H9 (cell line): Measurements from ENCODE around the gene PHF21A. TPM values are rescaled to one million over a fixed set of nuclear protein-coding genes. Genes with fewer than 3 reads are reported as not detected.

Experiments
- DNase-seq: peaks from one replicate; pipeline ENCODE4 v3.0.0-alpha.2; 2017
- H2AFZ ChIP-seq: one replicate; pipeline ENCODE4 v1.6.1; 2013; ENCODE audit warnings: mild to moderate bottlenecking, low read length, control low read depth, moderate library complexity
- H2AK5ac ChIP-seq: 2 replicates; pipeline ENCODE4 v1.6.1; 2013; ENCODE audit warnings: low read length, control low read depth, mixed read lengths; ENCODE audit not compliant: insufficient read length
- H2BK120ac ChIP-seq: one replicate; pipeline ENCODE4 v1.6.1; 2013; ENCODE audit warnings: low read depth, mild to moderate bottlenecking, low read length, control low read depth, inconsistent platforms; ENCODE audit not compliant: poor library complexity, severe bottlenecking
- H2BK12ac ChIP-seq: 2 replicates; pipeline ENCODE4 v1.6.1; 2013; ENCODE audit warnings: low read length, control low read depth, mixed read lengths, low read depth; ENCODE audit not compliant: insufficient read length
- H2BK15ac ChIP-seq: 2 replicates; pipeline ENCODE4 v1.6.1; 2013; ENCODE audit warnings: low read depth, low read length, control low read depth
- H2BK20ac ChIP-seq: one replicate; pipeline ENCODE4 v1.6.1; 2013; ENCODE audit warnings: low read depth, mild to moderate bottlenecking, low read length, control low read depth, inconsistent platforms; ENCODE audit not compliant: poor library complexity, severe bottlenecking
- H2BK5ac ChIP-seq: 2 replicates; pipeline ENCODE4 v1.6.1; 2013; ENCODE audit warnings: low read length, control low read depth, mixed read lengths; ENCODE audit not compliant: insufficient read length
- H3K14ac ChIP-seq: 2 replicates; pipeline ENCODE4 v1.6.1; 2013; ENCODE audit warnings: low read length, control low read depth; ENCODE audit not compliant: insufficient read depth
- H3K18ac ChIP-seq: 2 replicates; pipeline ENCODE4 v1.6.1; 2013; ENCODE audit warnings: low read depth, mild to moderate bottlenecking, mixed read lengths, low read length, control low read depth; ENCODE audit not compliant: insufficient read length
- H3K23ac ChIP-seq: 2 replicates; pipeline ENCODE4 v1.6.1; 2013; ENCODE audit warnings: low read length, control low read depth, mixed read lengths, low read depth; ENCODE audit not compliant: insufficient read length
- H3K23me2 ChIP-seq: 2 replicates; pipeline ENCODE4 v1.6.1; 2013; ENCODE audit warnings: low read depth, mild to moderate bottlenecking, mixed read lengths, low read length, control low read depth; ENCODE audit not compliant: insufficient read length, poor library complexity, severe bottlenecking
- H3K27ac ChIP-seq: 2 replicates; pipeline ENCODE4 v1.5.1; 2013; ENCODE audit warnings: low read length, control low read depth, mixed read lengths, low read depth; ENCODE audit not compliant: insufficient read length
- H3K27me3 ChIP-seq: 2 replicates; pipeline ENCODE4 v1.6.1; 2013; ENCODE audit warnings: low read length, control low read depth, inconsistent platforms; ENCODE audit not compliant: insufficient read depth
- H3K4ac ChIP-seq: 2 replicates; pipeline ENCODE4 v1.6.1; 2013; ENCODE audit warnings: low read depth, mild to moderate bottlenecking, control low read depth, inconsistent platforms, low read length, moderate library complexity
- H3K4me1 ChIP-seq: 2 replicates; pipeline ENCODE4 v1.6.1; 2013; ENCODE audit warnings: low read length, control low read depth, inconsistent platforms; ENCODE audit not compliant: insufficient read depth
- H3K4me2 ChIP-seq: 2 replicates; pipeline ENCODE4 v1.6.1; 2013; ENCODE audit warnings: low read length, control low read depth, mixed read lengths; ENCODE audit not compliant: insufficient read length, insufficient read depth
- H3K56ac ChIP-seq: 2 replicates; pipeline ENCODE4 v1.6.1; 2013; ENCODE audit warnings: low read depth, mild to moderate bottlenecking, mixed read lengths, low read length, control low read depth; ENCODE audit not compliant: insufficient read length
- H3K79me1 ChIP-seq: 2 replicates; pipeline ENCODE4 v1.6.1; 2013; ENCODE audit warnings: low read depth, mild to moderate bottlenecking, moderate library complexity, low read length, control low read depth, inconsistent platforms; ENCODE audit not compliant: insufficient read depth, poor library complexity, severe bottlenecking
- H3K79me2 ChIP-seq: 2 replicates; pipeline ENCODE4 v1.6.1; 2013; ENCODE audit warnings: low read length, control low read depth, inconsistent platforms; ENCODE audit not compliant: insufficient read depth
- H3K9ac ChIP-seq: 2 replicates; pipeline ENCODE4 v1.6.1; 2013; ENCODE audit warnings: low read length, control low read depth, mixed read lengths; ENCODE audit not compliant: insufficient read length; ENCODE audit errors: extremely low read depth
- H3K9me3 ChIP-seq: one replicate; pipeline ENCODE4 v1.6.1; 2013; ENCODE audit warnings: low read depth, low read length, inconsistent platforms; ENCODE audit not compliant: control insufficient read depth
- H3T11ph ChIP-seq: one replicate; pipeline ENCODE4 v1.6.1; 2013; ENCODE audit warnings: mild to moderate bottlenecking, low read length, control low read depth, inconsistent platforms
- H4K20me1 ChIP-seq: one replicate; pipeline ENCODE4 v1.6.1; 2013; ENCODE audit not compliant: control insufficient read depth, insufficient read length, insufficient read depth
- H4K5ac ChIP-seq: 2 replicates; pipeline ENCODE4 v1.6.1; 2013; ENCODE audit warnings: low read depth, mild to moderate bottlenecking, mixed read lengths, low read length, control low read depth; ENCODE audit not compliant: insufficient read length
- H4K8ac ChIP-seq: replicated peaks from 2 replicates; pipeline ENCODE4 v1.6.1; 2013; ENCODE audit warnings: low read length, control low read depth, mixed read lengths, low read depth; ENCODE audit not compliant: insufficient read length
- H4K91ac ChIP-seq: 2 replicates; pipeline ENCODE4 v1.6.1; 2013; ENCODE audit warnings: low read depth, mild to moderate bottlenecking, moderate library complexity, mixed read lengths, low read length, control low read depth; ENCODE audit not compliant: insufficient read length
- H3K27ac Mint-ChIP-seq, 3 experiments: 2 replicates in 2 of 3; 3 replicates in 1 of 3; pipeline ENCODE4 v1.8.0; 2020 to 2021; ENCODE audit warnings: mixed read lengths in 3 of 3, mild to moderate bottlenecking in 1 of 3, moderate library complexity in 1 of 3
- H3K27me3 Mint-ChIP-seq: 2 replicates; pipeline ENCODE4 v1.8.0; 2021; ENCODE audit warnings: low read depth, mild to moderate bottlenecking, moderate library complexity, mixed read lengths
- H3K36me3 Mint-ChIP-seq, 3 experiments: 2 replicates in 2 of 3; 3 replicates in 1 of 3; pipeline ENCODE4 v1.8.0; 2020 to 2021; ENCODE audit warnings: low read depth in 3 of 3, mixed read lengths in 3 of 3; ENCODE audit not compliant: insufficient read depth in 1 of 3
- H3K4me1 Mint-ChIP-seq, 2 experiments: 2 replicates each; pipeline ENCODE4 v1.8.0; 2020; ENCODE audit warnings: mixed read lengths in 2 of 2
- H3K4me3 Mint-ChIP-seq, 2 experiments: 2 replicates in 1 of 2; 3 replicates in 1 of 2; pipeline ENCODE4 v1.8.0; 2020 to 2021; ENCODE audit warnings: mild to moderate bottlenecking in 2 of 2, mixed read lengths in 2 of 2, moderate library complexity in 1 of 2
- H3K9me3 Mint-ChIP-seq, 2 experiments: 2 replicates in 1 of 2; 3 replicates in 1 of 2; pipeline ENCODE4 v1.8.0; 2020; ENCODE audit warnings: mild to moderate bottlenecking in 2 of 2, mixed read lengths in 2 of 2, moderate library complexity in 1 of 2
- WGBS: extraction: QIAGEN DNeasy Blood & Tissue Kit; methylation state at CpG from one replicate; pipeline ENCODE4 v1.1.7; 2013; ENCODE audit warnings: missing lambda C conversion rate, low lambda C conversion rate, mixed read lengths; ENCODE audit not compliant: insufficient read length; ENCODE audit errors: extremely low coverage; 5-methylcytosine and 5-hydroxymethylcytosine counted together
- total RNA-seq: library from RNA; stranded (reverse); gene quantifications from 2 replicates; pipeline ENCODE4 v1.2.1, GENCODE V29; 2021
- TF ChIP-seq, protein P1 (sequence below): fragments of 200-600 bp; sonication (generic); conservative IDR thresholded peaks from 3 replicates; pipeline ENCODE4 v1.8.0; 2021; ENCODE audit warnings: antibody characterized with exemption, mild to moderate bottlenecking

The PHF21A gene
- total RNA-seq, 1 experiment from 2014 or later = 33.8 TPM

DNA sequence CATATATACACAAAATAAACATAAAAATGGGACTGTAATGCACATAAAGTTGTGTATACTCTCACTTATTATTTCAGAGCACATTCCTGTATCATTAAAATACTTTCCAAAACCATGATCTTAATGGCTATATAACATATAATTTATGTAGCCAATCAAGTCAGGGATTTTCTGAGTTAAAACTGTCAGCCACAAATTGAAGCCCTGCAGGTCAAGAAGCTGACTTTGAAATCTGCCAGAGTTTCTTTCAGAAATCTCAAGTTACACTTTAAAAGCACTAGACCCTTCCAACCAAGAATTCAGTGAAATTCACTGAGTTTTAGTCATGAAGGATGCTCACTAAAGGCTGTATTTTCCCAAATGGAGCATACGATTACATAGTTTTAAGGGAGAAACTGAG is 47.6 kb downstream of the PHF21A start:
- Histone ChIP-seq H3K56ac (no peak overlapping the region), H3K9ac (no peak overlapping the region), H2BK5ac (no peak overlapping the region), H2BK15ac (no peak overlapping the region), H3T11ph (no peak overlapping the region), H2AK5ac (no peak overlapping the region), H4K20me1 (no peaks in the 10 kb centered on the region), H4K5ac (no peak overlapping the region), H4K8ac (no peak overlapping the region), H3K79me2 (no peaks in the 10 kb centered on the region), H2BK12ac (no peak overlapping the region), H3K79me1 (no peaks in the 10 kb centered on the region), H3K4me2 (no peak overlapping the region), H3K14ac (no peak overlapping the region), H3K4ac (no peak overlapping the region), H3K18ac (no peak overlapping the region), H3K9me3 (no peaks in the 10 kb centered on the region), H3K23me2 (no peaks in the 10 kb centered on the region), H3K27me3 (no peaks in the 10 kb centered on the region), H2BK20ac (no peak overlapping the region), H4K91ac (no peak overlapping the region), H3K27ac (no peak overlapping the region), H3K23ac (no peak overlapping the region), H3K4me1 (no peaks in the 10 kb centered on the region), H2AFZ (no peak overlapping the region), H2BK120ac (no peak overlapping the region)
- Mint-ChIP-seq H3K36me3 (peaks cover 0 to 18% (median 16%) of the 10 kb centered on the region in 3 experiments; a peak in 6 of 7 replicates), H3K9me3 (no peaks in the 10 kb centered on the region), H3K27me3 (no peaks in the 10 kb centered on the region), H3K4me1 (peaks cover 6 to 17% of the 10 kb centered on the region in 2 experiments), H3K4me3 (no peak overlapping the region), H3K27ac (no peak overlapping the region)
- DNase-seq = no peak
- TF ChIP-seq, protein P1, sequence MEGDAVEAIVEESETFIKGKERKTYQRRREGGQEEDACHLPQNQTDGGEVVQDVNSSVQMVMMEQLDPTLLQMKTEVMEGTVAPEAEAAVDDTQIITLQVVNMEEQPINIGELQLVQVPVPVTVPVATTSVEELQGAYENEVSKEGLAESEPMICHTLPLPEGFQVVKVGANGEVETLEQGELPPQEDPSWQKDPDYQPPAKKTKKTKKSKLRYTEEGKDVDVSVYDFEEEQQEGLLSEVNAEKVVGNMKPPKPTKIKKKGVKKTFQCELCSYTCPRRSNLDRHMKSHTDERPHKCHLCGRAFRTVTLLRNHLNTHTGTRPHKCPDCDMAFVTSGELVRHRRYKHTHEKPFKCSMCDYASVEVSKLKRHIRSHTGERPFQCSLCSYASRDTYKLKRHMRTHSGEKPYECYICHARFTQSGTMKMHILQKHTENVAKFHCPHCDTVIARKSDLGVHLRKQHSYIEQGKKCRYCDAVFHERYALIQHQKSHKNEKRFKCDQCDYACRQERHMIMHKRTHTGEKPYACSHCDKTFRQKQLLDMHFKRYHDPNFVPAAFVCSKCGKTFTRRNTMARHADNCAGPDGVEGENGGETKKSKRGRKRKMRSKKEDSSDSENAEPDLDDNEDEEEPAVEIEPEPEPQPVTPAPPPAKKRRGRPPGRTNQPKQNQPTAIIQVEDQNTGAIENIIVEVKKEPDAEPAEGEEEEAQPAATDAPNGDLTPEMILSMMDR = no peak
- no CpG with 5 or more reads among the region's 1 CpG for WGBS
